GM13976 (cell line): ENCODE measurements around the gene ANKRD11.
A peak's percentile ranks its signal among the peaks of the same experiment; 100 is the strongest.
"Not testable (repeated sequence)": the region's sequence is repeated elsewhere in the genome, so short reads cannot be mapped to it uniquely, and the experiment has no call there.

Source experiments
- DNase-seq: peaks from one replicate; pipeline ENCODE4 v3.0.0; 2012; ENCODE audit warnings: low spot score
- in situ Hi-C: fragments of 300-500 bp; cut with MboI; formaldehyde crosslinking; loops from one replicate; pipeline ENCODE4 v1.12.0; 2022; ENCODE audit warnings: low sequenced_read_pairs, mixed read lengths, inconsistent platforms; ENCODE audit not compliant: unreplicated experiment
- TF ChIP-seq, protein P1 (sequence below): IDR thresholded peaks from 2 replicates; pipeline ENCODE4 v1.5.1; 2012; ENCODE audit warnings: borderline replicate concordance, mild to moderate bottlenecking; ENCODE audit not compliant: insufficient read depth; ENCODE audit errors: extremely low read depth, missing control alignments, control extremely low read depth

The ANKRD11 gene

DNA sequence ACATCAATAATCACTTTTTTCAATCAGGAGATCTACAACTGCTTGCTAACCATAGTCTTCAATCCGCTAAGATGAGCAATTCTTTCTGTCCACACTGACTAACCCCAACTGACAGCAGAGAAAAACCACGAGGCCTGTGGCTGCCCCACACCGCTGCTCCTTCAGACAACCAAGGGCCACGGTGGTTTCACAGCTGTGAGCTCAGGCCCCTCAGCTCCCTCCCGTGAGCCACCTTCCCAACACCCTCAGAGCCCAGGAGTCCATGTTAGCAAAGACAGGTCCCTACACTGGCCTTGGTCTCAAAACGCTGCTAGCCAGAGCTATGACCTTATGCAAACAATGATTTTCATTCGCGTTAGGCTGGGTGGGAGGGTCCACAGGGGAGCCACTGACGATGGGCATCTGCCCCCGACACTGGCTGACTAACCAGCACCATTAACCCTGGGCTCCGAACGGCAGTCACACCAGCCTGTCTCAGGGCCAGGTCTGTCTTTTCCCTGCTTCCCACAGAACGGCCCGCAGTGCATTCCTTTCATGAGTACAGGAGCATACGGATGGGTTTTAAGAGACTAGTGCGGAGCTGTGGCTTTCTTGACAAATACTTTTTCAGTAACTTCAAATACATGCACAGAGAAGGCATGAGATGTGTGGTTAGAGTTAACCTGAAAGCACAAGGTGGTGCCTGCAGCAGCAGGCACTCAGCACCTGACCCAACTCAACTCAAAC, 67.3 kb downstream of the ANKRD11 start:
- TF ChIP-seq, protein P1, sequence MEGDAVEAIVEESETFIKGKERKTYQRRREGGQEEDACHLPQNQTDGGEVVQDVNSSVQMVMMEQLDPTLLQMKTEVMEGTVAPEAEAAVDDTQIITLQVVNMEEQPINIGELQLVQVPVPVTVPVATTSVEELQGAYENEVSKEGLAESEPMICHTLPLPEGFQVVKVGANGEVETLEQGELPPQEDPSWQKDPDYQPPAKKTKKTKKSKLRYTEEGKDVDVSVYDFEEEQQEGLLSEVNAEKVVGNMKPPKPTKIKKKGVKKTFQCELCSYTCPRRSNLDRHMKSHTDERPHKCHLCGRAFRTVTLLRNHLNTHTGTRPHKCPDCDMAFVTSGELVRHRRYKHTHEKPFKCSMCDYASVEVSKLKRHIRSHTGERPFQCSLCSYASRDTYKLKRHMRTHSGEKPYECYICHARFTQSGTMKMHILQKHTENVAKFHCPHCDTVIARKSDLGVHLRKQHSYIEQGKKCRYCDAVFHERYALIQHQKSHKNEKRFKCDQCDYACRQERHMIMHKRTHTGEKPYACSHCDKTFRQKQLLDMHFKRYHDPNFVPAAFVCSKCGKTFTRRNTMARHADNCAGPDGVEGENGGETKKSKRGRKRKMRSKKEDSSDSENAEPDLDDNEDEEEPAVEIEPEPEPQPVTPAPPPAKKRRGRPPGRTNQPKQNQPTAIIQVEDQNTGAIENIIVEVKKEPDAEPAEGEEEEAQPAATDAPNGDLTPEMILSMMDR: no peak
- in situ Hi-C loops: loop anchor here (10.0 kb wide), 1 partner anchor 62 kb away; no protein-coding TSS in a partner anchor
- peak; percentile 76 for DNase-seq

DNA sequence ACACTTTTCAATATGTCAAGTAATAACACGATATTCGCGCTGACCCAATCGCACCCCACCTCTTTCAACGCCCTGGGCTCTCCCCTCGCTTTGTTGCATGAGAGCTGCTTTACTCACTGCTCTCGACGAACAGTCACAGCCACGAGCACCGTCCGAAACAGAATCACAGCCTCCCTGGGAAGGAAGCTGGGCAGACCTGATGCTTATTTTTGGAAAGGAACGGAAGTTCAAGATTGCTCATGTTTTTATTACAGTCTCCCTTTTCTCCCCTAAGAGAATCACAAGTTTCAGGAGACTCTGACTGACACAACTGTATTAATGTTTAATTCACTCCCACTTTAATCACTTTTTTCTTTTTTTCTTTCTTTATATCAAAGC, 67.8 kb downstream of the ANKRD11 start:
- in situ Hi-C loops: loop anchor here (10.0 kb wide), 1 partner anchor 62 kb away; no protein-coding TSS in a partner anchor
- peak; percentile 83 for DNase-seq
- TF ChIP-seq, protein P1: no peak

DNA sequence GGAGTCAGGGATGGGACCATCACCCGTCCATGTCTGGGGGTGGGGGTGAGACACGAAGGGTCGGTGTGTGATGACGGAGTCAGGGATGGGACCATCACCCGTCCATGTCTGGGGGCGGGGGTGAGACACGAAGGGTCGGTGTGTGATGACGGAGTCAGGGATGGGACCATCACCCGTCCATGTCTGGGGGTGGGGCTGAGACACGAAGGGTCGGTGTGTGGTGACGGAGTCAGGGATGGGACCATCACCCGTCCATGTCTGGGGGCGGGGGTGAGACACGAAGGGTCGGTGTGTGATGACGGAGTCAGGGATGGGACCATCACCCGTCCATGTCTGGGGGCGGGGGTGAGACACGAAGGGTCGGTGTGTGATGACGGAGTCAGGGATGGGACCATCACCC, 69.1 kb downstream of the ANKRD11 start:
- in situ Hi-C loops: loop anchor here (10.0 kb wide), 1 partner anchor 64 kb away; no protein-coding TSS in a partner anchor
- not testable (repeated sequence) for DNase-seq

DNA sequence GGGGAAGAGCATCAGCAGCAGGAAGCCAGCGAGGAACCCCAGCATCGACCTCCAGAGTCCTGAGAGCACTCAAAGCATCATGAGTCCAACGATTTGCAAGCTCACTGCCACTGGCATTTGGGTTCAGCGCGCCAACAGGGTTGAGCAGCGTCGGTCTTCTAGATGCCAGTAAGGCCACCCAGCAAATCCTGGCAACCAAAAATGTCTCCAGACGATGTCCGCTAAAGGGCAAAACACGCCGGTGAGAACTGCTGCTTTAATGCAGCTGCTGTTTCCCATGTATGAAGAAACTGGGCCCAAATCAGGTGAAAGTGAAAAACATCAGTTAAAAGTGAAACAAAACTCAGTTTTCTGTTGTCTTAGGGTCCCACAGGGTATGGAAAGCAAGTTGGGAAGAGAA, 70.2 kb downstream of the ANKRD11 start:
- in situ Hi-C loops: loop anchor here (10.0 kb wide), 1 partner anchor 65 kb away; no protein-coding TSS in a partner anchor
- DNase-seq: peak; percentile 64
- TF ChIP-seq, protein P1: no peak

DNA sequence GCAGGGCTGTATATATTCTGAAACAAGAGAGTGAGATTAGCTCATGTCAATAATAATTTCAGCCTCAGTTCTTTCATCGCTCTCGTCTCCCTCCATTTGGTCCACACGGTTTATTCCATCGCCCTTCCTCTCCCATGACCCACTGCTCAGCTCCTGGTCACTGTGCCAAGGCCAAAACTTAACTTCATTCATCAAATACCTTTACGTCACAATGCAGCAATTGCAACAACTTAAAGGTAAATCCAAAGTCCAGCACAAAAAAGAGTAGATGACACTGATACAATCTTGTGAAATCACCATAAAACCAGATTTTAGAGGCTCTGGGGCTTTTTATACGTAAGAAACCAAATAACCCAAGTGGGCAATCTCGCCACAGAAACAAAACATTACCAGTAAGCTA, 72.0 kb downstream of the ANKRD11 start:
- in situ Hi-C loops: no loop called here
- TF ChIP-seq, protein P1: no peak
- no peak for DNase-seq

DNA sequence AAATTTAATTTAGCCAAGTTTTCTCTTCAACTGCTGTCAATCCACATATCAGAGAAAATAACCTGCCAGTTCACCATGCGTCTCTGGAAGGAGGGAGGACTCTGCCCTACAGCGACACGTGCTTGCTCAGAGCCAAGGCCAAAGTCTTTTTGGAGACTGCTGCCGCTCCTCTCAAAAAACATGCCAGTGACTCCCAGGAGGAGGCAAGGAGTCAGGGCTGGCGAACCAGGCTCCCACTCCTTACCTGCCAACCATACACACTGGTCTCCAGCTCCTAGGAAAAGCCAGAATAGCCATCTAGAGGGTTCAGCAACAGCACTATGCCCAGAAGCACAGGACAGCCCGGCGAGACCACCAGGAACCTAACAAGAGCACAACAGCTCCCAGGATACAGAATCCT, 73.0 kb downstream of the ANKRD11 start:
- TF ChIP-seq, protein P1: no peak
- in situ Hi-C loops: no loop called here
- no peak for DNase-seq

DNA sequence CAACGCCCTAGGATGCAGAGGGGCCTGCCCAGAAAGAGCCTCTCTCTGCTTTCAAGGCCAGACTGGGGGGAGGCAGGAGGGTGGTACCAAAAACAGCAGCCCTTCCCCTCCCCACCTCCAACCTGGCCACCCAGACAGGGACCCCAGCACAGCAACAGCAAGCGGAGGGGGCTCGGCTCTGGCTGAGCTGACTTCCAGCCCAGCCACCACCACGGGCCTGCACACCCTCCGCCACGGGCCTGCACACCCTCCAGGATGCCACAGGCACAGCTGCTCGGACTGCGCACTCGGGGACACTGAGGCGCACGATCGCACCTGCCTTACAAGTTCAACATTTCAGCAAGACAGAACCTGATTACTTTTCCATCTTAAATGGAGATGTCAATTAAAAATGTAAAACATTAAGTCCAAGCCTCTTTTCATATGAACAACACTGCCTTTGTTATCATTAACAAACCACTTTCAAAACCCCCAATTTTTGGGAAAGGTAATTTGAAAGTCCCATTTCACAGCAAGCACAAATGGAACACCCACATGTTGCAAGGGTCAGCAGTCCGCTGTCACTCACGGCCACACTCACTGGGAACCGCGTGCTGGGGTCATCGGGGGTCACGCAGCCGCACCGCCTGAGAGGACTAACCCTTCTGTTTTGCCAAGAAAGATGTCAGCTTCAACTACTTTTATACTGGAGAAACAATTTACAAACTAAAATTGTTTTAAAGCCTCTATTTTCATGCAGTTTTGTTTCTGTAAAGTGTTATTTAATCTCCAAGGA, 76.4 kb downstream of the ANKRD11 start:
- DNase-seq: no peak
- TF ChIP-seq, protein P1: no peak
- in situ Hi-C loops: no loop called here
